Measurements from ENCODE around the gene TTC34.
"Not testable (repeated sequence)": the region's sequence is repeated elsewhere in the genome, so short reads cannot be mapped to it uniquely, and the experiment has no call there.

Gene TTC34

GRCh38 chr1:2803931-2804627, 2.6 kb upstream of the TTC34 start:
- intact Hi-C loops (cut with DNase I), result no loop called here
- DNase-seq, result no peak

GRCh38 chr1:2803086-2803930, 1.8 kb upstream of the TTC34 start:
- no peak for DNase-seq
- intact Hi-C loops (cut with DNase I), result no loop called here

GRCh38 chr1:2802421-2802961, 998 bp upstream of the TTC34 start:
- DNase-seq, result no peak

GRCh38 chr1:2801046-2801445, 447 bp downstream of the TTC34 start:
- intact Hi-C loops (cut with DNase I), result no loop called here
- DNase-seq, result no peak

More at GRCh38 chr1:2802421-2802961, 998 bp upstream of the TTC34 start:
- intact Hi-C loops (cut with DNase I), result no loop called here

GRCh38 chr1:2800664-2801045, 838 bp downstream of the TTC34 start:
- intact Hi-C loops (cut with DNase I), result no loop called here
- peak in 1 of 42 donors; percentile 21 for DNase-seq

- intact Hi-C loops (cut with DNase I), result no loop called here
- peak in 4 of 42 donors; percentile 2 to 27 (median 18) for DNase-seq
Observed at GRCh38 chr1:2799811-2800663, 1.5 kb downstream of the TTC34 start.

GRCh38 chr1:2798958-2799357, 2.5 kb downstream of the TTC34 start:
- intact Hi-C loops (cut with DNase I), result not testable (repeated sequence)
- peak in 5 of 42 donors; percentile 1 to 19 (median 2) for DNase-seq

GRCh38 chr1:2797741-2798016, 3.8 kb downstream of the TTC34 start:
- DNase-seq, result no peak
- intact Hi-C loops (cut with DNase I), result no loop called here

- intact Hi-C loops (cut with DNase I), result no loop called here
- DNase-seq, result peak in 6 of 42 donors; percentile 2 to 27 (median 8)
Observed at GRCh38 chr1:2796890-2797740, 4.4 kb downstream of the TTC34 start.

GRCh38 chr1:2795926-2796325, 5.6 kb downstream of the TTC34 start:
- intact Hi-C loops (cut with DNase I), result no loop called here
- DNase-seq, result peak in 5 of 42 donors; percentile 1 to 14 (median 1)

GRCh38 chr1:2791027-2791760, 10.3 kb downstream of the TTC34 start:
- intact Hi-C loops (cut with DNase I), result no loop called here
- peak in 6 of 42 donors; percentile 2 to 19 (median 6) for DNase-seq

- DNase-seq, result peak in 7 of 42 donors; percentile 4 to 33 (median 10)
- intact Hi-C loops (cut with DNase I), result no loop called here
Observed at GRCh38 chr1:2789986-2790581, 11.4 kb downstream of the TTC34 start.

GRCh38 chr1:2789164-2789985, 12.1 kb downstream of the TTC34 start:
- peak in 12 of 42 donors; percentile 2 to 59 (median 19) for DNase-seq
- intact Hi-C loops (cut with DNase I), result no loop called here

- DNase-seq, result peak in 12 of 42 donors; percentile 3 to 51 (median 15)
- intact Hi-C loops (cut with DNase I), result no loop called here
Observed at GRCh38 chr1:2788506-2789163, 12.9 kb downstream of the TTC34 start.

- intact Hi-C loops (cut with DNase I), result no loop called here
- peak in 9 of 42 donors; percentile 4 to 35 (median 11) for DNase-seq
Observed at GRCh38 chr1:2787163-2787911, 14.2 kb downstream of the TTC34 start.
